SK-N-SH (cell line): ENCODE data around the gene ABR.

ENCODE experiments used
- EP300 ChIP-seq, 2 experiments: IDR thresholded peaks; 2 replicates each; pipeline versions ENCODE4 v1.4.0 to v1.6.1; 2012; ENCODE audit warnings: borderline replicate concordance in 1 of 2, low read depth in 1 of 2, low read length in 1 of 2
- FOXM1 ChIP-seq: IDR thresholded peaks from 2 replicates; pipeline ENCODE4 v1.4.0; 2012; ENCODE audit warnings: low read depth, mild to moderate bottlenecking
- MEF2A ChIP-seq: IDR thresholded peaks from 2 replicates; pipeline ENCODE4 v1.4.0; 2012; ENCODE audit warnings: low read depth, borderline replicate concordance
- RCOR1 ChIP-seq: fragments of 150-350 bp; IDR thresholded peaks from 2 replicates; pipeline ENCODE4 v1.6.1; 2017; ENCODE audit warnings: antibody characterized with exemption, low read length
- SIN3A ChIP-seq: IDR thresholded peaks from 2 replicates; pipeline ENCODE4 v1.6.1; 2012; ENCODE audit warnings: low read depth, mild to moderate bottlenecking, low read length, moderate library complexity, borderline replicate concordance
- TAF1 ChIP-seq: IDR thresholded peaks from 2 replicates; pipeline ENCODE4 v1.6.1; 2012; ENCODE audit warnings: low read depth, mild to moderate bottlenecking, low read length, moderate library complexity, borderline replicate concordance
- TF ChIP-seq, protein P1 (sequence below): fragments of 200-600 bp; sonication (generic); IDR thresholded peaks from 2 replicates; pipeline ENCODE4 v1.6.1; 2017; ENCODE audit warnings: antibody characterized with exemption, mild to moderate bottlenecking, moderate library complexity
- TF ChIP-seq, protein P2 (sequence below): fragments of 150-350 bp; IDR thresholded peaks from 2 replicates; pipeline ENCODE4 v1.6.1; 2017; ENCODE audit warnings: antibody characterized with exemption, low read length, low read depth, borderline replicate concordance

DNA sequence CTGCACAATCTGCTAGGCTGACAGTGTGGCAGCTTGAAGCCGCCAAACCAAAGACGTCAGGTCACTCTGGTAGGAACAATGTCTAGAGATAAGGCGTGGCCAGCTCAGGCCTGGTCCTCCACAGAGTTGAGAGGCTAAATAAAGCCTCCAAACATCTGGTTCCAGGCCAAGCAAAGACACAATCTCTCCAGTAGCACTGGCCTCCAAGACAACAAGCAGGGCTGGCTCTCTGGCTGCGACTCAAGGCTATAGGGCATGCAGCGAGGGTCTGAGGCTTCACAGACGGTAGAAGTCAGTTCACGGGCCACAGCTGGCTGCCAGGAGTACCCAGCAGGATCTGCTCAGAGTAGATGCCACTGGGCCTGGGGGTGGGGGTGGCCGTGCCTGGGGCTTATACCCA, 75.6 kb downstream of the ABR start:
- peak in 1 of 2 experiments; percentile 9; a peak in 1 of 4 replicates for TF ChIP-seq EP300 (IDR thresholded peaks at IDR 0.05; ENCODE audit: borderline replicate concordance in 1 of 2, low read depth in 1 of 2, low read length in 1 of 2)
- no peak for TF ChIP-seq TAF1
- TF ChIP-seq RCOR1: peak; percentile 13; the same call in 1 of the 2 replicates
- TF ChIP-seq, protein P1, sequence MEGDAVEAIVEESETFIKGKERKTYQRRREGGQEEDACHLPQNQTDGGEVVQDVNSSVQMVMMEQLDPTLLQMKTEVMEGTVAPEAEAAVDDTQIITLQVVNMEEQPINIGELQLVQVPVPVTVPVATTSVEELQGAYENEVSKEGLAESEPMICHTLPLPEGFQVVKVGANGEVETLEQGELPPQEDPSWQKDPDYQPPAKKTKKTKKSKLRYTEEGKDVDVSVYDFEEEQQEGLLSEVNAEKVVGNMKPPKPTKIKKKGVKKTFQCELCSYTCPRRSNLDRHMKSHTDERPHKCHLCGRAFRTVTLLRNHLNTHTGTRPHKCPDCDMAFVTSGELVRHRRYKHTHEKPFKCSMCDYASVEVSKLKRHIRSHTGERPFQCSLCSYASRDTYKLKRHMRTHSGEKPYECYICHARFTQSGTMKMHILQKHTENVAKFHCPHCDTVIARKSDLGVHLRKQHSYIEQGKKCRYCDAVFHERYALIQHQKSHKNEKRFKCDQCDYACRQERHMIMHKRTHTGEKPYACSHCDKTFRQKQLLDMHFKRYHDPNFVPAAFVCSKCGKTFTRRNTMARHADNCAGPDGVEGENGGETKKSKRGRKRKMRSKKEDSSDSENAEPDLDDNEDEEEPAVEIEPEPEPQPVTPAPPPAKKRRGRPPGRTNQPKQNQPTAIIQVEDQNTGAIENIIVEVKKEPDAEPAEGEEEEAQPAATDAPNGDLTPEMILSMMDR: no peak
- no peak for TF ChIP-seq FOXM1
- TF ChIP-seq, protein P2, sequence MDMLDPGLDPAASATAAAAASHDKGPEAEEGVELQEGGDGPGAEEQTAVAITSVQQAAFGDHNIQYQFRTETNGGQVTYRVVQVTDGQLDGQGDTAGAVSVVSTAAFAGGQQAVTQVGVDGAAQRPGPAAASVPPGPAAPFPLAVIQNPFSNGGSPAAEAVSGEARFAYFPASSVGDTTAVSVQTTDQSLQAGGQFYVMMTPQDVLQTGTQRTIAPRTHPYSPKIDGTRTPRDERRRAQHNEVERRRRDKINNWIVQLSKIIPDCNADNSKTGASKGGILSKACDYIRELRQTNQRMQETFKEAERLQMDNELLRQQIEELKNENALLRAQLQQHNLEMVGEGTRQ: no peak
- TF ChIP-seq SIN3A: no peak
- no peak for TF ChIP-seq MEF2A
